Tibial nerve (tissue), 4 donors: ENCODE results near the gene ACD.

ENCODE experiments used
- CTCF ChIP-seq, 5 experiments: fragments of 200-600 bp in 3 of 5; fragments of 450-650 bp in 2 of 5; sonication (generic) in 3 of 5; IDR thresholded peaks; one replicate each; pipeline ENCODE4 v1.5.1; 2016 to 2019; ENCODE audit warnings: antibody characterized with exemption in 5 of 5, mild to moderate bottlenecking in 3 of 5, moderate library complexity in 2 of 5
- EP300 ChIP-seq, 2 donors: sonication (generic); formaldehyde crosslinking; IDR thresholded peaks; one replicate each; pipeline ENCODE4 v1.6.1; 2017; ENCODE audit warnings: antibody characterized with exemption in 2 of 2, mild to moderate bottlenecking in 1 of 2
- POLR2A ChIP-seq, 2 donors: fragments of 450-650 bp; IDR thresholded peaks; one replicate each; pipeline ENCODE4 v1.6.1; 2017; ENCODE audit warnings: antibody characterized with exemption in 2 of 2, mild to moderate bottlenecking in 2 of 2, moderate library complexity in 2 of 2

GRCh38 chr16:67665598-67665997 is 5.5 kb upstream of the ACD start:
- TF ChIP-seq POLR2A (IDR thresholded peaks at IDR 0.05) (no peak), CTCF (IDR thresholded peaks at IDR 0.05) (no peak), EP300 (IDR thresholded peaks at IDR 0.05) (no peak)
